H9 (cell line): ENCODE results near the gene DIPK1B. TPM values are rescaled to one million over a fixed set of nuclear protein-coding genes. Genes with fewer than 3 reads are reported as not detected.

ENCODE experiments used
- DNase-seq: peaks from one replicate; pipeline ENCODE4 v3.0.0-alpha.2; 2017
- H2AFZ ChIP-seq: one replicate; pipeline ENCODE4 v1.6.1; 2013; ENCODE audit warnings: mild to moderate bottlenecking, low read length, control low read depth, moderate library complexity
- H2AK5ac ChIP-seq: 2 replicates; pipeline ENCODE4 v1.6.1; 2013; ENCODE audit warnings: low read length, control low read depth, mixed read lengths; ENCODE audit not compliant: insufficient read length
- H2BK120ac ChIP-seq: one replicate; pipeline ENCODE4 v1.6.1; 2013; ENCODE audit warnings: low read depth, mild to moderate bottlenecking, low read length, control low read depth, inconsistent platforms; ENCODE audit not compliant: poor library complexity, severe bottlenecking
- H2BK12ac ChIP-seq: 2 replicates; pipeline ENCODE4 v1.6.1; 2013; ENCODE audit warnings: low read length, control low read depth, mixed read lengths, low read depth; ENCODE audit not compliant: insufficient read length
- H2BK15ac ChIP-seq: 2 replicates; pipeline ENCODE4 v1.6.1; 2013; ENCODE audit warnings: low read depth, low read length, control low read depth
- H2BK20ac ChIP-seq: one replicate; pipeline ENCODE4 v1.6.1; 2013; ENCODE audit warnings: low read depth, mild to moderate bottlenecking, low read length, control low read depth, inconsistent platforms; ENCODE audit not compliant: poor library complexity, severe bottlenecking
- H2BK5ac ChIP-seq: 2 replicates; pipeline ENCODE4 v1.6.1; 2013; ENCODE audit warnings: low read length, control low read depth, mixed read lengths; ENCODE audit not compliant: insufficient read length
- H3K14ac ChIP-seq: 2 replicates; pipeline ENCODE4 v1.6.1; 2013; ENCODE audit warnings: low read length, control low read depth; ENCODE audit not compliant: insufficient read depth
- H3K18ac ChIP-seq: 2 replicates; pipeline ENCODE4 v1.6.1; 2013; ENCODE audit warnings: low read depth, mild to moderate bottlenecking, mixed read lengths, low read length, control low read depth; ENCODE audit not compliant: insufficient read length
- H3K23ac ChIP-seq: 2 replicates; pipeline ENCODE4 v1.6.1; 2013; ENCODE audit warnings: low read length, control low read depth, mixed read lengths, low read depth; ENCODE audit not compliant: insufficient read length
- H3K23me2 ChIP-seq: 2 replicates; pipeline ENCODE4 v1.6.1; 2013; ENCODE audit warnings: low read depth, mild to moderate bottlenecking, mixed read lengths, low read length, control low read depth; ENCODE audit not compliant: insufficient read length, poor library complexity, severe bottlenecking
- H3K27ac ChIP-seq: 2 replicates; pipeline ENCODE4 v1.5.1; 2013; ENCODE audit warnings: low read length, control low read depth, mixed read lengths, low read depth; ENCODE audit not compliant: insufficient read length
- H3K27me3 ChIP-seq: 2 replicates; pipeline ENCODE4 v1.6.1; 2013; ENCODE audit warnings: low read length, control low read depth, inconsistent platforms; ENCODE audit not compliant: insufficient read depth
- H3K4ac ChIP-seq: 2 replicates; pipeline ENCODE4 v1.6.1; 2013; ENCODE audit warnings: low read depth, mild to moderate bottlenecking, control low read depth, inconsistent platforms, low read length, moderate library complexity
- H3K4me1 ChIP-seq: 2 replicates; pipeline ENCODE4 v1.6.1; 2013; ENCODE audit warnings: low read length, control low read depth, inconsistent platforms; ENCODE audit not compliant: insufficient read depth
- H3K4me2 ChIP-seq: 2 replicates; pipeline ENCODE4 v1.6.1; 2013; ENCODE audit warnings: low read length, control low read depth, mixed read lengths; ENCODE audit not compliant: insufficient read length, insufficient read depth
- H3K56ac ChIP-seq: 2 replicates; pipeline ENCODE4 v1.6.1; 2013; ENCODE audit warnings: low read depth, mild to moderate bottlenecking, mixed read lengths, low read length, control low read depth; ENCODE audit not compliant: insufficient read length
- H3K79me1 ChIP-seq: 2 replicates; pipeline ENCODE4 v1.6.1; 2013; ENCODE audit warnings: low read depth, mild to moderate bottlenecking, moderate library complexity, low read length, control low read depth, inconsistent platforms; ENCODE audit not compliant: insufficient read depth, poor library complexity, severe bottlenecking
- H3K79me2 ChIP-seq: 2 replicates; pipeline ENCODE4 v1.6.1; 2013; ENCODE audit warnings: low read length, control low read depth, inconsistent platforms; ENCODE audit not compliant: insufficient read depth
- H3K9ac ChIP-seq: 2 replicates; pipeline ENCODE4 v1.6.1; 2013; ENCODE audit warnings: low read length, control low read depth, mixed read lengths; ENCODE audit not compliant: insufficient read length; ENCODE audit errors: extremely low read depth
- H3K9me3 ChIP-seq: one replicate; pipeline ENCODE4 v1.6.1; 2013; ENCODE audit warnings: low read depth, low read length, inconsistent platforms; ENCODE audit not compliant: control insufficient read depth
- H3T11ph ChIP-seq: one replicate; pipeline ENCODE4 v1.6.1; 2013; ENCODE audit warnings: mild to moderate bottlenecking, low read length, control low read depth, inconsistent platforms
- H4K20me1 ChIP-seq: one replicate; pipeline ENCODE4 v1.6.1; 2013; ENCODE audit not compliant: control insufficient read depth, insufficient read length, insufficient read depth
- H4K5ac ChIP-seq: 2 replicates; pipeline ENCODE4 v1.6.1; 2013; ENCODE audit warnings: low read depth, mild to moderate bottlenecking, mixed read lengths, low read length, control low read depth; ENCODE audit not compliant: insufficient read length
- H4K8ac ChIP-seq: replicated peaks from 2 replicates; pipeline ENCODE4 v1.6.1; 2013; ENCODE audit warnings: low read length, control low read depth, mixed read lengths, low read depth; ENCODE audit not compliant: insufficient read length
- H4K91ac ChIP-seq: 2 replicates; pipeline ENCODE4 v1.6.1; 2013; ENCODE audit warnings: low read depth, mild to moderate bottlenecking, moderate library complexity, mixed read lengths, low read length, control low read depth; ENCODE audit not compliant: insufficient read length
- H3K27ac Mint-ChIP-seq, 3 experiments: 2 replicates in 2 of 3; 3 replicates in 1 of 3; pipeline ENCODE4 v1.8.0; 2020 to 2021; ENCODE audit warnings: mixed read lengths in 3 of 3, mild to moderate bottlenecking in 1 of 3, moderate library complexity in 1 of 3
- H3K27me3 Mint-ChIP-seq: 2 replicates; pipeline ENCODE4 v1.8.0; 2021; ENCODE audit warnings: low read depth, mild to moderate bottlenecking, moderate library complexity, mixed read lengths
- H3K36me3 Mint-ChIP-seq, 3 experiments: 2 replicates in 2 of 3; 3 replicates in 1 of 3; pipeline ENCODE4 v1.8.0; 2020 to 2021; ENCODE audit warnings: low read depth in 3 of 3, mixed read lengths in 3 of 3; ENCODE audit not compliant: insufficient read depth in 1 of 3
- H3K4me1 Mint-ChIP-seq, 2 experiments: 2 replicates each; pipeline ENCODE4 v1.8.0; 2020; ENCODE audit warnings: mixed read lengths in 2 of 2
- H3K4me3 Mint-ChIP-seq, 2 experiments: 2 replicates in 1 of 2; 3 replicates in 1 of 2; pipeline ENCODE4 v1.8.0; 2020 to 2021; ENCODE audit warnings: mild to moderate bottlenecking in 2 of 2, mixed read lengths in 2 of 2, moderate library complexity in 1 of 2
- H3K9me3 Mint-ChIP-seq, 2 experiments: 2 replicates in 1 of 2; 3 replicates in 1 of 2; pipeline ENCODE4 v1.8.0; 2020; ENCODE audit warnings: mild to moderate bottlenecking in 2 of 2, mixed read lengths in 2 of 2, moderate library complexity in 1 of 2
- WGBS: extraction: QIAGEN DNeasy Blood & Tissue Kit; methylation state at CpG from one replicate; pipeline ENCODE4 v1.1.7; 2013; ENCODE audit warnings: missing lambda C conversion rate, low lambda C conversion rate, mixed read lengths; ENCODE audit not compliant: insufficient read length; ENCODE audit errors: extremely low coverage; 5-methylcytosine and 5-hydroxymethylcytosine counted together
- total RNA-seq: library from RNA; stranded (reverse); gene quantifications from 2 replicates; pipeline ENCODE4 v1.2.1, GENCODE V29; 2021
- TF ChIP-seq, protein P1 (sequence below): fragments of 200-600 bp; sonication (generic); conservative IDR thresholded peaks from 3 replicates; pipeline ENCODE4 v1.8.0; 2021; ENCODE audit warnings: antibody characterized with exemption, mild to moderate bottlenecking

Gene DIPK1B
- total RNA-seq, 1 experiment from 2014 or later = 40.3 TPM

- no peaks in the 10 kb centered on the region for H3K9me3 ChIP-seq
- no peak overlapping the region for H3K14ac ChIP-seq
- Mint-ChIP-seq H3K27ac (no peak overlapping the region), H3K36me3 (no peaks in the 10 kb centered on the region), H3K27me3 (peaks cover 41% of the 10 kb centered on the region), H3K9me3 (no peaks in the 10 kb centered on the region; a peak in 1 of 5 replicates), H3K4me3 (no peak overlapping the region), H3K4me1 (peaks cover 7 to 17% of the 10 kb centered on the region in 2 experiments)
- H4K8ac ChIP-seq = no peak overlapping the region
- no peak overlapping the region for H3K56ac ChIP-seq
- H4K20me1 ChIP-seq = no peaks in the 10 kb centered on the region
- no peak overlapping the region for H2BK15ac ChIP-seq
- no peak overlapping the region for H3K4ac ChIP-seq
- TF ChIP-seq, protein P1, sequence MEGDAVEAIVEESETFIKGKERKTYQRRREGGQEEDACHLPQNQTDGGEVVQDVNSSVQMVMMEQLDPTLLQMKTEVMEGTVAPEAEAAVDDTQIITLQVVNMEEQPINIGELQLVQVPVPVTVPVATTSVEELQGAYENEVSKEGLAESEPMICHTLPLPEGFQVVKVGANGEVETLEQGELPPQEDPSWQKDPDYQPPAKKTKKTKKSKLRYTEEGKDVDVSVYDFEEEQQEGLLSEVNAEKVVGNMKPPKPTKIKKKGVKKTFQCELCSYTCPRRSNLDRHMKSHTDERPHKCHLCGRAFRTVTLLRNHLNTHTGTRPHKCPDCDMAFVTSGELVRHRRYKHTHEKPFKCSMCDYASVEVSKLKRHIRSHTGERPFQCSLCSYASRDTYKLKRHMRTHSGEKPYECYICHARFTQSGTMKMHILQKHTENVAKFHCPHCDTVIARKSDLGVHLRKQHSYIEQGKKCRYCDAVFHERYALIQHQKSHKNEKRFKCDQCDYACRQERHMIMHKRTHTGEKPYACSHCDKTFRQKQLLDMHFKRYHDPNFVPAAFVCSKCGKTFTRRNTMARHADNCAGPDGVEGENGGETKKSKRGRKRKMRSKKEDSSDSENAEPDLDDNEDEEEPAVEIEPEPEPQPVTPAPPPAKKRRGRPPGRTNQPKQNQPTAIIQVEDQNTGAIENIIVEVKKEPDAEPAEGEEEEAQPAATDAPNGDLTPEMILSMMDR = no peak
- no peaks in the 10 kb centered on the region for H3K23me2 ChIP-seq
- no peak overlapping the region for H3K23ac ChIP-seq
- no peak overlapping the region for H2AK5ac ChIP-seq
- H2BK12ac ChIP-seq = no peak overlapping the region
- H3K4me2 ChIP-seq = no peak overlapping the region
- no peak overlapping the region for H2AFZ ChIP-seq
- WGBS = no CpG with 5 or more reads among the region's 11 CpGs
- H3T11ph ChIP-seq = no peak overlapping the region
- H4K5ac ChIP-seq = no peak overlapping the region
- H2BK5ac ChIP-seq = no peak overlapping the region
- H3K9ac ChIP-seq = no peak overlapping the region
- no peak overlapping the region for H2BK20ac ChIP-seq
- no peaks in the 10 kb centered on the region for H3K4me1 ChIP-seq
- H4K91ac ChIP-seq = no peak overlapping the region
- no peak for DNase-seq
- no peaks in the 10 kb centered on the region for H3K27me3 ChIP-seq
- no peaks in the 10 kb centered on the region for H3K79me1 ChIP-seq
- no peaks in the 10 kb centered on the region for H3K79me2 ChIP-seq
- no peak overlapping the region for H3K27ac ChIP-seq
- no peak overlapping the region for H2BK120ac ChIP-seq
- no peak overlapping the region for H3K18ac ChIP-seq
Observed at GRCh38 chr9:136698635-136699246, 13.6 kb upstream of the DIPK1B start.
